RCC 7860 (cell line): ENCODE measurements around the gene SIGLECL1.

Experiments
- DNase-seq: peaks from one replicate; pipeline ENCODE4 v3.0.0-alpha.2; 2015; ENCODE audit warnings: low spot score
- FAIRE-seq: peaks from 2 replicates; lab custom pipeline; 2012; peaks lifted over from hg19 to GRCh38; lab: Jason Lieb, UNC

The SIGLECL1 gene

DNA sequence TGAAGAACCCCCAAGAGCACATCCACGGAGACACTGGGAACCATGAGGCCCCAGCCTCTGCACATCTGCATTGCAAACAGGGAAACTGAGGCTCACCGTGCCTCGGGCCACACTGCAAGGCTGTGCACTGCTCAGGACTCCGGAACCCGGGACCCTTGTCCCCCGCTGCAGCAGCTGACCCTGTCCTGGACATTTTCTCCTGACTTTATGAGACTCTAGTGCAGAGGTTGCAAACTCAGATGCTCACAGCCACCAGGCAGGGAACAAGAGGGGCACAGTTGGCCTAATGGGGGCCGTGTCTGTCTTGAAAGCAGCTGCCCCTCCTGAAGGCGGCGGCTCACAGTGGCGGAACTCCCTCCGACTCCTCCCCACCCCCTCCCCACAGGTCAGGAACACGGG lies 44.1 kb downstream of the SIGLECL1 start:
- no peak for FAIRE-seq

GRCh38 chr19:51295382-51296126 lies 44.7 kb downstream of the SIGLECL1 start:
- no peak for FAIRE-seq
- no peak for DNase-seq

More for the DNA sequence above, 44.1 kb downstream of the SIGLECL1 start:
- DNase-seq: no peak

DNA sequence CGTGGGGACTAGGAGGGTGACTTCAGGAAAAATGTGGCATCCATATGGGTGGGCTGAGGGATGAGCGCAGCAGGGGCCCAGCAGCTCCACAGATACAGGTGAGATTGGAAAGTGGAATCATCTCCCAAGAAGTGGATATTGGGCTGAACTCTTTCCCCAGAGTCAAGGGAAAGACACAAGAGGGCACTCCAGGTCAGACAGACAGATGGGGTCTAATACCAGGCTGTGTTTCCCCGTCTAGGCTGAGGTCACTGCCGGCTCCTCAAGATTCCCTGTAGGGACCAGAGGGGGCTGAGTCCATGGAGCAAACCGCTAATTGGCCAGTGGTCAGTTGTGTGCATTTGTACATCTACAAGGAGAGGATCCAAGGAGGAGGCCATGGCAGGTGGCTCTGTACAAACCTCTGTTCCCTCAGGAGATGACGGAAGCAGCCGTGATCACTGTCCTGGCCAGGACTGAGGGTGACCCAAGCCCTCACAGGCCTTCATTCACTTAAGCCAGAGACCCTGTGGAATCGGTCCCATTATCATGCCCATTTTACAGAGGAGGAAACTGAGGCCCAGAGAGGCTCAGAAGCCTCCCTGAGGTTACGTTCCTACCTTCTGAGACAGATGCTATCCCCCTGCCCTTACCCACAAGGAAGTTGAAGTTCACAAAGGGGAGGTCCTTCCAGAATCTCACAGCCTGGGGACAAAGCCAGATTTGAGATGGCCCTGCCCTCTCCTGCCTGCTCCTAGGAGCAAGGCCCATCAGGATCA lies 45.6 kb downstream of the SIGLECL1 start:
- no peak for FAIRE-seq
- DNase-seq: no peak

DNA sequence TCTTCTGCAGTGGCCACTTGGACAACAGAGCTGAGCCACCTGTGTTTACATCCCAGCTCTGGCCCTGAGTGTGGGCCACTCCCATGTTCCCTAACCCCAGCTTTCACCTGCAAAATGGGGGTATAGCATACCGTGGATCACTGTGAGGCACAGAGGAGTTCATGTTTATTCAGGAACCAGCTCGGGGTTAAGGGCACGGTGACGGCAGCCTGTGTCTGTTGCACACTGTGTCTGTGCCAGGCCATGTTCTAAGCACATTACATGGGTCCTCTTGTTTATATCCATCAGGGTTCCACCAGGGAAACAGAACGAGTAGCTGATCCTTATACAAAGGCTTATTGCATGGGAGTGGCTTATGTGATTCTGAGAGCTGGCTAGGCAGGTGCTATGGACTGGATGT lies 46.5 kb downstream of the SIGLECL1 start:
- DNase-seq (no peak), FAIRE-seq (no peak)

GRCh38 chr19:51301266-51301665 lies 50.4 kb downstream of the SIGLECL1 start:
- FAIRE-seq (no peak), DNase-seq (no peak)

GRCh38 chr19:51305479-51305878 lies 54.6 kb downstream of the SIGLECL1 start:
- DNase-seq (no peak), FAIRE-seq (no peak)

DNA sequence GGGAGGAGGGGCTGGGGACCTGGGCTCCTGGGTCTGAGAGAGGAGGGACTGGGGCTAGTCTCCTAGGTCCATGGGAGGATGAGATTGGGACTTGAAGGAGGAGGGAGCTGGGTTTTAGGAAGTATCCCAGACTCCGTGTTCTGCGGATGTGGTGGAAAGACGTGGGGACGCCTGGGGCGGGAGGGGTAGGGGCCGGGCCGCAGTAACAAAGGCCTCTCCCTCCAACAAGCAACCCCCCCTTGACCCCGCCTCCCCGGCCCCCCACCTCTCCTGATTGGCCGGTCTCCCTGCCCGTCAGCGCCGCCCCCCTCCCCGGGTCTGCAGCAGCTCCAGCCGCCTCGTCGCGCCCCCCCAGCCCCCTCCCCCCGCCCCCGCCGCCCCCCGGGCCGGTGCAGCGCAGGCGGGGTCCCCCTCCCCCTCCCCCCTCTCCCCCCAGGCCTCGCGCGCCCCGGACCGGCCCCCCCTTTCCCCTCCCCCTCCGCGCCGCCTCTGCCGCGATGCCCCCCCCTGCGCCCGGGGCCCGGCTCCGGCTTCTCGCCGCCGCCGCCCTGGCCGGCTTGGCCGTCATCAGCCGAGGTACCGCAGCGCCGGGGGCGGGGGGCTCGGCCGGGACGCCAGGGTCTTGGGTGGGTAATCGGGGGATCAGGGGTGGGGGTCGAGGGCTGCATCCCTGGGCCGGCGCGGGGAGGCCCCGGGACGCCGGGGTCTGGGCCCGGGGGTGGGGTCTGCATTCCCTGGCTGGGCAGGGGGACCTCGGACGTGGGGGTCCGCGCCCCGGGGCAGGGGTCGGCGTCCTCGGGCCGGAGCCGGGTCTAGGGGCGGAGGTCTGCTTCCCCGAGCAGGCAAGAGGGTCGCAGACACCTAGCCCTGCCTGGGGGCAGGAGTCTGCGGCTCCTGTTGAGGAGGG lies 60.7 kb downstream of the SIGLECL1 start, which contains the start of gene IGLON5:
TSS of gene IGLON5 (plus strand) at position 294 of the 907 bp plus-strand sequence. CDS start at position 498, 204 bp downstream.
- FAIRE-seq: no peak
- DNase-seq: no peak

DNA sequence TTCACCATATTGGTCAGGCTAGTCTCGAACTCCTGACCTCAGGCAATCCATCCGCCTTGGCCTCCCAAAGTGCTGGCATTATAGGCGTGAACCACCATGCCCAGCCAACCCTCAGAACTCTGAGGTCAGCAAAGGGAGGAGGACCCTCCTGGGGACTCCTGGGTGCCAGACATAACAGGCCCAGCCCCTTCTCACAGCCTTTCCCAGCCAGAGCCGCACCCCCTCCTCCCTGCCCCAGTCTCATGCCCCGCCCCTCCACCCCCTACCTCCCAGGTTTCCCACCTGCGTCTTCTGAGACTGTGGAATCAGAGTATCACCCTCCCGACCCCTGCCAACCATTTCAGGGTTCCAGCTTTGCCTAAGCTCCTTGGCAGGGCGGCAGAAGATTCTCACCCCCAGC lies 65.8 kb downstream of the SIGLECL1 start:
- FAIRE-seq: no peak
- DNase-seq: no peak

DNA sequence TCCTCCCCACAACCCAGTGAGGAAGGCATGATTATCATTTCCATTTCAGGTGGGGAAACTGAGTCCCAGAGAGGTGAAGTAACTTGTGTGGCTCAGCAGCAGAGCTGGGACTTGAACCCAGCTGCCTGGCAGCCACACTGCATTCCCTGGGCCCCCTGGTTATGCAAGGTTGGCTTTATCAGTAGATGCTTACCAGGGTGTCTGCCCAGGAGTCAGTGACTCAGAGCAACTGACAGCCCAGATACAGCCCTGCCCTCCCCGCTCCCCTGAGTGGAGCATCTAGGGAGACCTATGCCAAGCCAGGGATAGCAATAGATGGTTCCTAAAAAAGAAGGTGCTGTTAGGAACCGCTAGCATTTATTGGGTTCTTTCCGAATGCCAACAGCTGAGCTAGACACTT lies 66.5 kb downstream of the SIGLECL1 start:
- no peak for FAIRE-seq
- no peak for DNase-seq

DNA sequence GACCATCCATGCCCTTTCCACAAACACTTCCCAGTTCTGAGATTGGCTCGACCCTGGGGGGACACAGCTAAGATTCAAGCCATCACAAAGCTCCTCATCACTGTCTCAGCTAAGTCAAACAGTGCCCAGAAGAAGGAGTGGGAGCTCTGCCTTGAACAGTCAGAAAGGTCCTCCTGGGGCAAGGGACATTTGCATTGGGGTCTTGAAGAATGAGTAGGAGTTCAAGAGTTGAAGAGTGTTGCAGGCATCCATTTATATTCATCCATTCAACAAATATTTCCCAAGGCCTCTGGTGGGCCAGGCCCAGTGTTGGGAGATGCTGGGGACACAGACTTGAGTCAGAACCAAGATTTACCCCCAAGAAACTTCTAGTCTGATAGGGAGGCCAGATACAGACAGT lies 67.1 kb downstream of the SIGLECL1 start:
- DNase-seq (no peak), FAIRE-seq (no peak)
